Activated T-helper 1 cell treated with Interleukin-2 at 50 U/mL for 16 hours (primary cell): Measurements from ENCODE around the gene TPD52L2.
A peak's percentile ranks its signal among the peaks of the same experiment; 100 is the strongest.

Experiments
- DNase-seq: peaks from one replicate; pipeline ENCODE4 v3.0.0-alpha.2; 2020; ENCODE audit warnings: low read depth

Gene TPD52L2

GRCh38 chr20:63864978-63865640, at the start of gene TPD52L2:
Gene TPD52L2, plus strand, starts transcription at chr20:63865270. Its CDS starts 96 bp downstream, at chr20:63865366.
- DNase-seq: peak; percentile 96

- DNase-seq: no peak
Observed at GRCh38 chr20:63815615-63816253, 49.3 kb upstream of the TPD52L2 start.

GRCh38 chr20:63819224-63819921, 45.7 kb upstream of the TPD52L2 start:
- no peak for DNase-seq

GRCh38 chr20:63821811-63822210, 43.3 kb upstream of the TPD52L2 start:
- no peak for DNase-seq

GRCh38 chr20:63822276-63822696, 42.8 kb upstream of the TPD52L2 start:
- DNase-seq: no peak

GRCh38 chr20:63823691-63824311, 41.3 kb upstream of the TPD52L2 start:
- DNase-seq: no peak

GRCh38 chr20:63825331-63826118, 39.5 kb upstream of the TPD52L2 start:
- DNase-seq: no peak

GRCh38 chr20:63826753-63827152, 38.3 kb upstream of the TPD52L2 start:
- DNase-seq: no peak

GRCh38 chr20:63828124-63828523, 36.9 kb upstream of the TPD52L2 start:
- DNase-seq: no peak

- DNase-seq: no peak
Observed at GRCh38 chr20:63828545-63828944, 36.5 kb upstream of the TPD52L2 start.

GRCh38 chr20:63828951-63829350, 36.1 kb upstream of the TPD52L2 start:
- DNase-seq: no peak

GRCh38 chr20:63829603-63829944, 35.5 kb upstream of the TPD52L2 start:
- DNase-seq: no peak

GRCh38 chr20:63829945-63830835, 34.9 kb upstream of the TPD52L2 start:
- DNase-seq: no peak

GRCh38 chr20:63830841-63831588, 34.1 kb upstream of the TPD52L2 start, which contains the start of gene ZBTB46:
Gene ZBTB46, minus strand, starts transcription at chr20:63831264. Its CDS starts 40,507 bp downstream, at chr20:63790757.
- DNase-seq: no peak

GRCh38 chr20:63831646-63831992, 33.5 kb upstream of the TPD52L2 start:
- no peak for DNase-seq

- no peak for DNase-seq
Observed at GRCh38 chr20:63831993-63832686, 32.9 kb upstream of the TPD52L2 start.

GRCh38 chr20:63833776-63834490, 31.1 kb upstream of the TPD52L2 start:
- no peak for DNase-seq

GRCh38 chr20:63834491-63834880, 30.6 kb upstream of the TPD52L2 start:
- DNase-seq: no peak
